ENCODE measurements around the gene CADPS. TPM values are rescaled to one million over a fixed set of nuclear protein-coding genes. Genes with fewer than 3 reads are reported as not detected.

CADPS gene
- total RNA-seq, 1 experiment from 2014 or later = not detected

GRCh38 chr3:62777130-62777529 lies 98.1 kb downstream of the CADPS start:
- H3K36me3 ChIP-seq (ENCODE audit: control insufficient read depth, insufficient read depth, low read length) = no peaks in the 10 kb centered on the region
- in situ Hi-C loops (cut with HindIII; ENCODE audit: low pct_unique_long_range_greater_than_20kb, low sequenced_read_pairs) = no loop called here
- no peak overlapping the region for H3K4me3 ChIP-seq (ENCODE audit: low read depth in 2 of 2, low read length in 2 of 2)
- ATAC-seq (no peak), DNase-seq (ENCODE audit: low read depth, low spot score) (no peak)
- CTCF ChIA-PET = no interaction called here
- no peaks in the 10 kb centered on the region for H3K27me3 ChIP-seq (ENCODE audit: control insufficient read depth, insufficient read depth, low read length)
- POLR2A ChIA-PET = no interaction called here
- intact Hi-C loops (cut with micrococcal nuclease; ENCODE audit: unreplicated experiment) = no loop called here
- no peak for TF ChIP-seq TCF7L2 (IDR thresholded peaks at IDR 0.05; ENCODE audit: low read depth, low read length)
- TF ChIP-seq CTCF (IDR thresholded peaks at IDR 0.05) = no peak
- TF ChIP-seq REST (IDR thresholded peaks at IDR 0.05; ENCODE audit: insufficient read depth in 1 of 2, low read depth in 2 of 2, low read length in 1 of 2) = no peak
- TF ChIP-seq SIN3A (IDR thresholded peaks at IDR 0.05; ENCODE audit: borderline replicate concordance, insufficient read depth, low read depth, low read length) = no peak
- no peak for TF ChIP-seq POLR2AphosphoS5 (IDR thresholded peaks at IDR 0.05; ENCODE audit: low read depth, low read length)
- H3K9me3 ChIP-seq (ENCODE audit: control insufficient read depth, insufficient read depth, low read depth, low read length) = no peaks in the 10 kb centered on the region
- no peak overlapping the region for H3K27ac ChIP-seq (ENCODE audit: low read length)
- H3K4me1 ChIP-seq (ENCODE audit: control insufficient read depth, insufficient read depth, low read length) = no peaks in the 10 kb centered on the region
- no TSS peak for BruUV-seq (replicated peaks)

GRCh38 chr3:62774221-62774620 lies 101.0 kb downstream of the CADPS start:
- H3K9me3 ChIP-seq (ENCODE audit: control insufficient read depth, insufficient read depth, low read depth, low read length) = no peaks in the 10 kb centered on the region
- no peaks in the 10 kb centered on the region for H3K27me3 ChIP-seq (ENCODE audit: control insufficient read depth, insufficient read depth, low read length)
- intact Hi-C loops (cut with micrococcal nuclease; ENCODE audit: unreplicated experiment) = no loop called here
- H3K4me3 ChIP-seq (ENCODE audit: low read depth in 2 of 2, low read length in 2 of 2) = no peak overlapping the region
- TF ChIP-seq POLR2AphosphoS5 (IDR thresholded peaks at IDR 0.05; ENCODE audit: low read depth, low read length) (no peak), REST (IDR thresholded peaks at IDR 0.05; ENCODE audit: insufficient read depth in 1 of 2, low read depth in 2 of 2, low read length in 1 of 2) (no peak), TCF7L2 (IDR thresholded peaks at IDR 0.05; ENCODE audit: low read depth, low read length) (no peak), CTCF (IDR thresholded peaks at IDR 0.05) (no peak), SIN3A (IDR thresholded peaks at IDR 0.05; ENCODE audit: borderline replicate concordance, insufficient read depth, low read depth, low read length) (no peak)
- DNase-seq (ENCODE audit: low read depth, low spot score) = no peak
- ChIA-PET CTCF (no interaction called here), POLR2A (no interaction called here)
- H3K27ac ChIP-seq (ENCODE audit: low read length) = no peak overlapping the region
- no peaks in the 10 kb centered on the region for H3K4me1 ChIP-seq (ENCODE audit: control insufficient read depth, insufficient read depth, low read length)
- no TSS peak for BruUV-seq (replicated peaks)
- H3K36me3 ChIP-seq (ENCODE audit: control insufficient read depth, insufficient read depth, low read length) = no peaks in the 10 kb centered on the region
- in situ Hi-C loops (cut with HindIII; ENCODE audit: low pct_unique_long_range_greater_than_20kb, low sequenced_read_pairs) = no loop called here
- ATAC-seq = no peak
